Measurements from ENCODE around the gene FHIP1A. TPM values are rescaled to one million over a fixed set of nuclear protein-coding genes. Genes with fewer than 3 reads are reported as not detected.
"Not testable (repeated sequence)": the region's sequence is repeated elsewhere in the genome, so short reads cannot be mapped to it uniquely, and the experiment has no call there.

The FHIP1A gene
- total RNA-seq, 3 donors from 2014 or later, result 21.6 to 53.1 (median 29.1) TPM

DNA sequence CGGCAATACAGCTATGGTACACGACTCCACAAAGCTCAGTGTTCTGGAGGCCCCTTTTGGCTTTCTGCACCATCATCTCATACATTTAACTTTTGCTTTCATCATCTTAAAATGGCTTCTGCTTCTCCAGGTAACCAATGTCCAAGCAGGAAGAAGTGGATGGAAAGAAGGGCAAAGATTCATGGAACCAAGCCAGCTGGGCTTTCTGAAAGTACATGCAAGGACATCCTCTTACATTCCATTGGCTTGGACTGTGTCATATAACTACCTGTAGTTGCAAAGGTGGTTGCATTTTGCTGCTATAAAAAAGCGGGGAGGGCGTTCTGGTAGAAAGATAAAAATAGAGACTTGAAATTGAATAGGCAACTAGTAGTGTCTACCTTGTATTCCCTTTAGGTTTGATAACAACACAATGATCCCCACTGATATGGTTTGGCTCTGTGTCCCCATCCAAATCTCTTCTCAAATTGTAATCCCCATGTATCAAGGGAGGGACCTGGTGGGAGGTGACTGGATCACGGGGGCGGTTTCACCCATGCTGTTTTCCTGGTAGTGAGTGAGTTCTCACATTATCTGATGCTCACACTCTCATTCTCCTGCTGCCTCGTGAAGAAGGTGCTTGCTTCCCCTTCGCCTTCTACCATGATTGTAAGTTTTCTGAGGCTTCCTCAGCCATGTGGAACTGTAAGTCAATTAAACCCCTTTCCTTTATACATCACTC, 6.7 kb upstream of the FHIP1A start:
- H3K36me3 ChIP-seq (ENCODE audit: low read depth), result no peaks in the 10 kb centered on the region
- TF ChIP-seq, protein P1, sequence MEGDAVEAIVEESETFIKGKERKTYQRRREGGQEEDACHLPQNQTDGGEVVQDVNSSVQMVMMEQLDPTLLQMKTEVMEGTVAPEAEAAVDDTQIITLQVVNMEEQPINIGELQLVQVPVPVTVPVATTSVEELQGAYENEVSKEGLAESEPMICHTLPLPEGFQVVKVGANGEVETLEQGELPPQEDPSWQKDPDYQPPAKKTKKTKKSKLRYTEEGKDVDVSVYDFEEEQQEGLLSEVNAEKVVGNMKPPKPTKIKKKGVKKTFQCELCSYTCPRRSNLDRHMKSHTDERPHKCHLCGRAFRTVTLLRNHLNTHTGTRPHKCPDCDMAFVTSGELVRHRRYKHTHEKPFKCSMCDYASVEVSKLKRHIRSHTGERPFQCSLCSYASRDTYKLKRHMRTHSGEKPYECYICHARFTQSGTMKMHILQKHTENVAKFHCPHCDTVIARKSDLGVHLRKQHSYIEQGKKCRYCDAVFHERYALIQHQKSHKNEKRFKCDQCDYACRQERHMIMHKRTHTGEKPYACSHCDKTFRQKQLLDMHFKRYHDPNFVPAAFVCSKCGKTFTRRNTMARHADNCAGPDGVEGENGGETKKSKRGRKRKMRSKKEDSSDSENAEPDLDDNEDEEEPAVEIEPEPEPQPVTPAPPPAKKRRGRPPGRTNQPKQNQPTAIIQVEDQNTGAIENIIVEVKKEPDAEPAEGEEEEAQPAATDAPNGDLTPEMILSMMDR (IDR thresholded peaks at IDR 0.05), result no peak
- intact Hi-C loops (cut with DNase I, micrococcal nuclease), result no loop called here
- H3K4me3 ChIP-seq, result no peak overlapping the region
- ATAC-seq, result peak; percentile 96
- H3K4me1 ChIP-seq (ENCODE audit: low read depth), result no peaks in the 10 kb centered on the region
- DNase-seq, result peak in 2 of 3 donors; percentile 54 to 93
- no peaks in the 10 kb centered on the region for H3K9me3 ChIP-seq

- H3K4me1 ChIP-seq (ENCODE audit: low read depth), result peaks cover 5% of the 10 kb centered on the region
- DNase-seq (no peak), ATAC-seq (peak; percentile 47)
- intact Hi-C loops (cut with DNase I, micrococcal nuclease), result no loop called here
- no peaks in the 10 kb centered on the region for H3K36me3 ChIP-seq (ENCODE audit: low read depth)
- TF ChIP-seq, protein P1 (IDR thresholded peaks at IDR 0.05), result no peak
- H3K9me3 ChIP-seq, result no peaks in the 10 kb centered on the region
- no peak overlapping the region for H3K4me3 ChIP-seq
Observed at GRCh38 chr4:151403656-151404055, 5.3 kb upstream of the FHIP1A start.

- DNase-seq; intact Hi-C loops (cut with DNase I, micrococcal nuclease); ATAC-seq; H3K4me1 ChIP-seq (ENCODE audit: low read depth); H3K9me3 ChIP-seq; H3K36me3 ChIP-seq (ENCODE audit: low read depth); H3K4me3 ChIP-seq: not testable (repeated sequence)
Observed at GRCh38 chr4:151404802-151405201, 4.2 kb upstream of the FHIP1A start.

DNA sequence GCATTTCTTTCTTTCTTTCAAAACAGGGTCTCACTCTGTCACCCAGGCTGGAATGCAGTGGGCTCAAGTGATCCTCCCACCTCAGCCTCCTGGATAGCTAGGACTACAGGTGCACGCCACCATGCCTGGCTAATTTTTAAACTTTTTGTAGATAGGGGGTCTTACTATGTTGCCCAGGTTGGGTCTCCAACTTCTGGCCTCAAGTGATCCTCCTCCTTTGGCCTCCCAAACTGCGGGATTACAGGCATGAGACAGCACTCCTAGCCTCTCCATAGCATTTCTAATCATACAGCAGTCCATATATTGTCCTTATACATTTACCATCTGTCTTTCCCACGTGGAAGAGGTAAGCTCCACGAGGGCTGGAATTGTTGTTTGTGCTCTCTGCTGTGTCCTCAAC, 2.0 kb upstream of the FHIP1A start:
- TF ChIP-seq, protein P1 (IDR thresholded peaks at IDR 0.05), result no peak
- peaks cover 5% of the 10 kb centered on the region for H3K4me1 ChIP-seq (ENCODE audit: low read depth)
- intact Hi-C loops (cut with DNase I, micrococcal nuclease), result no loop called here
- DNase-seq (no peak), ATAC-seq (no peak)
- no peaks in the 10 kb centered on the region for H3K36me3 ChIP-seq (ENCODE audit: low read depth)
- H3K9me3 ChIP-seq, result no peaks in the 10 kb centered on the region
- H3K4me3 ChIP-seq, result no peak overlapping the region

DNA sequence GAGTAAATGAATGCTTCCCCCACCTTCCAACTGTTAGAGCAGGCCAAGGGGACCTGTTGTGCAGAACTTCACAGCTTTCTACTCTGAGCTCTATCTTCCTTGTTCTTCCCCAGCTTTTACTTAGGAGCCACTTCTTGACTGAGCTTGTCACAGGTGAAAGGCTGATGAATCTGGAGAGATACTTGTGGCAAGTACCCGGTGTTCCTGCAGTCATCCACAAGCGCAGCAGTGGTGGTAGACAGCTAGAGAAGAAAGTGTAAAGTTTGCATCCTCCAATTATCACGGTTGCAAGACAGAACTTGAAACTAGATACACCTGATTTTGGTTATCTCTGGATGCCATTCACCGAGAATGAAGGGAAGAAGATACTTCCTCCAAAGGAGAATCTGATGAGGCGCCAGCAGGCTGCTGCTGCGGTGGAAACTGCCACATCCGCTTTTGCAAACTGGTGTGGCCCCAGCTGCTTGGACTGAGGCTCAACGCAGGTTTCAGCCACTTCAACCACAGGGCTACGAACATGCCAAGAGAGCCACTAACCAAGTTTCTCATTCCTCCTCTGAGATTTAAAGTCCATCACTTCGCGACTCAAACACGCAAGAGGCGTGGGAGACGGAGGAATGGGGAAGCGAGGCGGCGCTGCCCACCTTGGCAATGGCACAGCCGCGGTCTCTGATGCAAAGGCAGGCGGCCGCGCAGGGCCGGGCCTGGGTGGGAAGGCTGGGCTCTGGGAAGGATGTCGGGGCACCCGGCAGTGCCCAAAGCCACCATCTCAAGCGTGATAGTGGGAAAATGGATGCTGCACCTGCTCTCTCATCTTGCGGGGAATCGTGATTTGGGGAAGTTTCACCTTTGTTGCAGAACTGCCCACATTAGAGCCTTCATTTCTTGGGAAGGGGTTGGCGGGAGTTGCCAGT, 1.3 kb upstream of the FHIP1A start:
- intact Hi-C loops (cut with DNase I, micrococcal nuclease), result no loop called here
- H3K4me3 ChIP-seq, result no peak overlapping the region
- peak; percentile 59 to 74 (median 70) for DNase-seq
- H3K9me3 ChIP-seq, result no peaks in the 10 kb centered on the region
- TF ChIP-seq, protein P1 (IDR thresholded peaks at IDR 0.05), result no peak
- H3K4me1 ChIP-seq (ENCODE audit: low read depth), result peaks cover 5% of the 10 kb centered on the region
- peak; percentile 40 for ATAC-seq
- H3K36me3 ChIP-seq (ENCODE audit: low read depth), result no peaks in the 10 kb centered on the region

GRCh38 chr4:151408380-151408629, 671 bp upstream of the FHIP1A start:
- TF ChIP-seq, protein P1 (IDR thresholded peaks at IDR 0.05), result no peak
- Histone ChIP-seq H3K4me1 (ENCODE audit: low read depth) (peaks cover 5% of the 10 kb centered on the region), H3K4me3 (peak overlapping the region; percentile 30), H3K9me3 (no peaks in the 10 kb centered on the region), H3K36me3 (ENCODE audit: low read depth) (no peaks in the 10 kb centered on the region)
- ATAC-seq (no peak), DNase-seq (no peak)
- intact Hi-C loops (cut with DNase I, micrococcal nuclease), result no loop called here

All from mucosa of descending colon (tissue), 3 donors.